HG02938 (cell line): Measurements from ENCODE around the gene SAP30BP.

ENCODE experiments used
- ATAC-seq: cut with Tn5 transposase; IDR thresholded peaks from one replicate; pipeline ENCODE4 v1.9.1; 2021; ENCODE audit warnings: mild to moderate bottlenecking, moderate library complexity; ENCODE audit not compliant: unreplicated experiment

Gene SAP30BP

GRCh38 chr17:75755990-75756389 lies 88.9 kb downstream of the SAP30BP start:
- no peak for ATAC-seq

- ATAC-seq: no peak
Observed at GRCh38 chr17:75756451-75757085, 89.4 kb downstream of the SAP30BP start.

DNA sequence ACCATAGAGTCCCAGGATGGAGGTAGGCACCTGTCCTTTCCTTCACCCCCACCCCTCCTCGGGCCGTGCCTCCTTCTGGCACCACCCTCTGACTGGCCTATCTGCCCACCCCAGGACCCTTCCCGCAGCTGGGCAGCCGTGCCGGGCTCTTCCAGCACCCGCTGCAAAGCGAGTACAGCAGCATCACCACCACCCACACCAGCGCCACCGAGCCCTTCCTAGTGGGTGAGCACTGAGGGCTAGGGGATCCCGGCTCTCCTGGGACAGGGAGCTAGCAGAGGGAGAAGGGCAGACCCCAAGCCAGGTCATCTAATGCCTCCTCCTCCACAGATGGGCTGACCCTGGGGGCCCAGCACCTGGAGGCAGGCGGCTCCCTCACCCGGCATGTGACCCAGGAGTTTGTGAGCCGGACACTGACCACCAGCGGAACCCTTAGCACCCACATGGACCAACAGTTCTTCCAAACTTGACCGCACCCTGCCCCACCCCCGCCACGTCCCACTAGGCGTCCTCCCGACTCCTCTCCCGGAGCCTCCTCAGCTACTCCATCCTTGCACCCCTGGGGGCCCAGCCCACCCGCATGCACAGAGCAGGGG lies 90.0 kb downstream of the SAP30BP start:
- ATAC-seq: no peak
